Gastroesophageal sphincter (tissue), 2 donors: Measurements from ENCODE around the gene TATDN2.

Source experiments
- POLR2A ChIP-seq, 2 donors: fragments of 450-650 bp; IDR thresholded peaks; one replicate each; pipeline ENCODE4 v1.6.1; 2017; ENCODE audit warnings: antibody characterized with exemption in 2 of 2, mild to moderate bottlenecking in 2 of 2, moderate library complexity in 1 of 2
- POLR2AphosphoS5 ChIP-seq: sonication (generic); formaldehyde crosslinking; IDR thresholded peaks from one replicate; pipeline ENCODE4 v1.6.1; 2017; ENCODE audit warnings: antibody characterized with exemption

DNA sequence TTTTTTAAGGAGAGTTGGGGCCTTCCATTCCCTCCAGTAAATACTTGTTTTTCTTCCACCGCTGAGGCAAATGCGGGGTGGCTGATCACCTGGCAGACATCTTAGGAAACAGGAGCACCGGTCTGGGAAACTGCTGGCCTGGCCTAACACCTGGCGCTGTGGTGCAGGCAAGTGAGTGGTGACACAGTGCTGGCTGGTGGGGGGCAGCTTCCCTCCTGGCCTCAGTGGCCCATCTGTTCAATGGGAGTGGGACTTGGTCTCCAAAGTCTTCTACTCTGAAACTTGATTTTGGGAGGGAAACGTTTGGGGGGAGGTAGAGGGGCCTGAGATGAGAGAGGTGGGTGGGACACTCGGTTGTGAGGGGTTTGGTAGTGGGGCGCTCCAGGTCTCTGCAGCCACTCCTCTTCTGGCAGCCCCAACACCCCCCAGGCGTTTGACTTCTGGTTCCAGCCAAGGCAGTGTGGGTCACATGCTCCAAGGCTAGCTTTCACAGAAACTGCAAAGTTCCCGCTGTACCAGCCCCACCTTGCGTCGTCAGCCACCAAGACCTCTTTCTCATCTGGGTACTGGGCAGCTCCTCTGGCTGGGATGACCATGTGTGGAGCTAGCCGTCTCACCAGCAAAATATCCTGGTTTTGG, 39.8 kb downstream of the TATDN2 start:
- TF ChIP-seq POLR2A (IDR thresholded peaks at IDR 0.05) (no peak), POLR2AphosphoS5 (no peak)
